CD4-positive, alpha-beta T cell treated with Interleukin-10 for 1 hour (primary cell): ENCODE results near the gene NPAS1.
"Not testable (repeated sequence)": the region's sequence is repeated elsewhere in the genome, so short reads cannot be mapped to it uniquely, and the experiment has no call there.

Experiments
- DNase-seq: peaks from one replicate; pipeline ENCODE4 v3.0.0-alpha.2; 2020

NPAS1 gene

DNA sequence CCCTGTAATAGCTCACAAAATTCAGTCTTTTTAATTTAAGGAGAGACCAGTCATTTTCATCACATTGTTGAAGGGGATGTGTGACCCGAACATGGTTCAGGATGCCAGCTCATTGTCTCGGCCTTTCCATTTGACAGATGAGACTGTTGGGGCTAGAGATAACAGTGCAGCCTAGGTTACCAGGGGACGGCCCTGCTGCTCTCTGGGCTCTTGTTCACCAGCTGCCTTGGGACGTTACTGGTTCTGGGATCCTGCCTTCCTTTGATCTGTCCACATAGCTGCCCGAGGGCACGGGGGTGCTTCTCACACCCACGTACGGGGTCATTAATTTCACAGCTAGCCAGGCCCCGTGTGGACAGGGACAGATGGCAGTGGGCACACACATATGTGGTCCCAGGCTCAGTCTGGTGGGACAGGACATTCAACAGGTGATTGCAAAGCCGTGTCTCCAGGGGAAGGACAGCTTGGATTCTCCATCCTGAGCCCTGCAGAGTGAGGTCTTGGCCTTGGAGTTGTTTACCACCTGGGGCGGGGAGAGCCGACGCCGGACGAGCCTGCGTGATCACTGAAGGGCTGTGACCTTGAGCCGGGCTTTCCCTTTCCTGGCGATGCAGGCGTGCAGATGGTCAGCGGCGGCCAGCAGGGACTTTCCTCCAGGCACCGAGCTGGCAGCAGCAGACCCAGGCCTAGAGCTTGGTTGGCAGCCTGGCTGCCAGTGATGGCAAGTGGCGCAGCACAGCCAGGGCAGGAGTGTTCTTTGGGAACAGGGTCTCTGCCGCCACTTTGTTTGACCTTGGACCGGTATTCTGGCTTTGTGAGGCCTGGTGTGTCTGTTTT, 26.7 kb upstream of the NPAS1 start:
- DNase-seq: no peak

DNA sequence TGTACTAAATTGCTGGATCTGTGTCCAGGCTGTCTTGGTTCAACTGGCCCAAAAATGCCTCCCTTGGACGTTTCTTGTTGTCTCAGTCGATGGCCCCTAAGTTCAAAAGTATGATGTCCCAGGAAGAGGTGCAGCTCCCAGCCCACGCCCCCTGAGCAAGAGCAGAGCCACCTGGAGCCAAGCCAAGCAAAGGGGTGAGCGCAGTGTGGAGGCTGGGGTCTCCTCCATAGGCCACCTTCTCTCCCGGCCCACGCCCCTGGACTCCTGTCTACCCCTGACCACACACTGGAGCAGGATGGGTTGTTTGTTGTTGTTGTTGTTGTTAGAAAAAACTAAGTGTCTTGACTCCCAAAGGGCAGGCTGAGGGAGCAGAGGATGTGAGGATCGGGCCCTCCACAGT, 26.0 kb upstream of the NPAS1 start:
- DNase-seq: no peak

DNA sequence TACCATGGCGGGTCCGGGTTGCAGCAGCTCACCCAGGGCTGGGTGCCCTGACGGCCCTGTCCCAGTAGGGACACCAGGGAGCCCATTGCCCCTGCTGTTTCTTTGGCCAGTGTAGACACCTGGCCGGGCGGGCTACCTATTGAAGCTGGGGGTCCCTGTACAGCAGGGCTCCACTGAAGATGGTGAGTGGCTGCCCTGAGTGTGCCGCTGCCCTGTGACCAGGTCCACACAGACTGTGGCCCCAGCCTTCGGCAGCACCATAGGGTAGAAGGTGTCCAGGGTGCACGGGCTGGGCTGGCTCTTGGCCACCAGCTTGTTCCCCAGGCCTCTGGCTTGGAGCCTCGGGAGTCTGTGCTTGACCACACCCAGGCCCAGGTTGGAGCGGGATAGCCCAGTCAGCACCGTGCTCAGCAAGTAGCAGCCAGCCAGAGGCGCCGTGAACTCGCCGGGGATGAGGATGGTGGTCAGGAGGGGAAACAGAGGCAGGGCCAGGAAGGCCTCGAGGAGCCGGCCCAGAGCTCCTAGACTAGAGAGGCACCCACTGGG, 25.4 kb upstream of the NPAS1 start:
- DNase-seq: no peak

DNA sequence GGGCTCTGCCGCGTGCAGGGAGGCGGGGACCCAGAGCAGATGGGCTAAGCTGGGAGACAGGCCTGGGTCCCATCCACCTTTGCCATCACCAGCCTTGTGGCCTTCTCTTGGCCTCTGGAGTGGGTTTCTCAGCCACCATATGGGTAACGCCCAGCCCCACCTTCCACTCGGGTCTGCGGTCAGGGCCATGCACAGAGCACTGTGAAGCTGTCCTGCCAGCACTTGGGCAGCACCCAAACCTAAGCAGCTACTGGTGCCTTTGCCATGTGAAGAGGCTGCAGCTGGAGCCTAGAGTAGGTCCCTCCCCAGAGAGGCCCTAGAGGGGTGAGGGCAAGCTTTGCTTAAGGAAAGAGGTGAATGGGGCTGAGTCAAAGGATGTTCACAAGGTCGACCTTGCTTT, 24.1 kb upstream of the NPAS1 start:
- DNase-seq: no peak

DNA sequence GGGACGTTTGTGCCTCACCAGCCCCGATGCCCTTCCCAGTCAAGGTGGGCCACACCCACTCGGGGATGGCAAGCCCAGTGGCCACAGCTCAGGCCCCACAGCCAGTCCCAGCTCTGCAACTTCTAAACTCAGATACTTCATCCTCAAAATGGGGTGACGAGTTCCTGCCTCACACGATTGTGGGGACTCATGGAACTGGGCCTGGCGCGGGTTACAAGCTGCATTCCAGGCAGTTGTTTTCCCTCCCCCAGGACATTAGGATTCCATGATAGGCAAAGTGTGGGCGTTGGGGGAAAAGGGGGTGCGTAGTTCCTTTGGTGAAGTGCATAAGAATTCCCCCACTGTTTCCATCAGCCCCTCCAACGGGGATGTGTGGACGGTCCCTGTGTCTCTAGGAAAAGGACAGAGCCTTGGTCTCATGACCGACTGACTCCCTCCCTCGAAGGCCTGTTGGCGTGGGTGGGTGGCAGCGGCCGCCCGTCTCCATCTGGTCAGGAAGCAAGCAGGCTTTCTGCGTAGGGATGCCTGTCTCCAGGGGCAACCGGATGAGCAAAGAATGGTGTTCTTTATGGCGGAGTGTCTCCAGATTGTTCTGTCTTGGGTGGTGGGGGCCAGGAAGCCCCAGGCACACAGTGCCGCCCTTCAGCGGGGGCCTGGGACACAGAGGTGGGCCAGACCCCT, 21.1 kb upstream of the NPAS1 start:
- DNase-seq: no peak

DNA sequence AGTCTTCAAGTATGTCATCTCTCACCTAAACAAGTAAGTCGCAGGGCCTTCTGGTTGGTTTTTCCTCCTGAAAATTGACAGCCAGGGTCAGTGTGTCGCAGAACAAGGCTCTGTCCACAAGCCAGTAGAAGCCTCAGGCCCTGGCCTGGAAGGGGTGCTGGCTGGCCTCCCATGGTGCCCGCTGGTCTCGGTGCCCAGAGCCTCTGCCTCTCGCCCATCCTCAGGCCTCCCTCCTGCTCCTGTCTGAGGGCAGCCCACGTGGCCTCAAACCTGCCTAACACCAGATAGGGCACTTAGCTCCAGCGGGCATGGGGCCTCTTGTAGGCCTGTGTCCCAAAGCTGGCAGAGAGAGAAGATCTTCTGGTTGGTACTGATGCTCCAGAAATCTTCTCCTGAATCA, 20.3 kb upstream of the NPAS1 start:
- no peak for DNase-seq

DNA sequence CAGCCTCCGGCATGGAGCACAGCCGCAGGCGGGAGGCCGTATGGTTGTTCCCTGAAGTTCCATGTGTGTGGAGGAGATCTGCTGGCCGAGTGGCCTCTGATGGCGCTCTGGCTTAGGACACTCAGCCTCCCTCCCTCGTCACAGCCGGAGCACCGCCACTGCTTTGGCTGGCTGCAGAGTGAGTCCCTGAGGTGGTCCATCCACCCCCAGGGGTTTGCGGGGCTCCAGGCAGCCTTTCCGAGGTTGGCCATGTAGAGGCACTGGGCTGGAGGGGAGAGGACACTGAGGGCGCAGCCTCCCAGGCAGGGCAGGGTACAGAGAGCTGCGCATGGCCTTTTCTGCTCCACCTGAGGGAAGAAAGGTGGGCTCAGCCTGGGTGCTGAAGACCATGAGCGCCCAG, 19.8 kb upstream of the NPAS1 start:
- no peak for DNase-seq

DNA sequence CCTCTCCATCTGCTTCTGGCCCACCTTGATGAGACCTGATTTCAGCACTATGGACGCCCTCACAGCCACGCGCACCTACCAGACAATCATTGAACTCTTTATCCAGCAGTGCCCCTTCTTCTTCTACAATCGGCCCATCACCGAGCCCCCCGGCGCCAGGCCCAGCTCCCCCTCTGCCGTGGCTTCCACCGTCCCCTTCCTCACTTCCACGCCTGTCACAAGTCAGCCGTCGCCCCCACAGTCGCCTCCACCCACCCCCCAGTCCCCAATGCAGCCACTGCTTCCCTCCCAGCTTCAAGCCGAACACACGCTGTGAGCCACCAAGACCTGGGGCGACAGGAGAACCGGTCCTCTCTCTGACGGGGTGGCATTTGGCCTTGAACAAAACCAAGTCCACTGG, 19.3 kb upstream of the NPAS1 start:
- DNase-seq: no peak

DNA sequence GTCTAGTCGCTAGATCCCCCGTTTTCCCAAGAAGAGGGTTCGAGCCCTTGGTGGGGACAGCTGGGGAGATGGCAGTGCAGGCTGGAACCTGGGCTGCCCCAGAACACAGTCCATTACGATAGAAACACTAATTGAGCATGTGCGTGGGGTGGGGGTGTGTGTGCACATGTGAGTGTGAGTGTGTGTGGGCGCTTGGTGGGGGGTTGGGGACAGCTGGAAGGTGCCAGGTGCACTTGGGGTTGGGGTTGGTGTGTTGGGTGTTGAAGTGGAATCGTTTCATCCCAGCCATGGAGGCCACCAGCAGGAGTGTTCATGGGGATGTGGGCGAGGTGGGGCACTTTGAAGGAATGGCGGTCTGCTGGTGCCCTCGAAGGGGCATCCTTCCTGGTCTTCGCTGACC, 18.1 kb upstream of the NPAS1 start:
- no peak for DNase-seq

DNA sequence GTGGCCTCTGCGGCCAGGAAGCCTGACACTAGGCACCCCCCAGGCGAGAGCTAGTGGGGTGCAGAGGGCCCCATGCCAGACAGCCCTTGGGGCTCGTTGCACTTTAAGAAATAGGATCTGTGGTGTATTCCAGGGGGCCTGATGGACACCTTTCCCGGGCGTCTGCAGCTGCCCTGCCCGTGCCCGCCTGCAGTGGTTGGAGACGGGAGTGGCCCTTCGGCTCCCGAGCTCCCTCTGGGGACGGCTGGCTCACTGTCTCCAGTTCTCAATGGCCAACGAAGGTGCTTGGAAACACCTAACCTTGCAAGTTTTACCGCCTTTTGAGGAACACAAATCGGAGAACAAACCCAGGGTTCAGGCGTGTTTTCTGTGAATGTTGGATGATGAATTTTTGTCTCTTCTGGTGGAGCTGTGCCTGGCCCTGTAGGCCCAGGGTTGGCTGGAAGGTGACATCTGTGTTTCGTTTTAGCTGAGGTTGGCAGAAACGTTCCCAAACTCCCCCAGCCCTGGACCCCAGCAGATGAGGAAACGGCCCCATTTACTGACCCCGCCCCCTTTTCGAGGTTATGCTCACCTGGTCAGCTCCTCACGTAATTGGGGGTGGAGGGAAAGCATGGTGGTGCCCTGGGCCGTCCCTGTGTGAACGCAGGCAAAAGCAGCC, 17.4 kb upstream of the NPAS1 start:
- no peak for DNase-seq

DNA sequence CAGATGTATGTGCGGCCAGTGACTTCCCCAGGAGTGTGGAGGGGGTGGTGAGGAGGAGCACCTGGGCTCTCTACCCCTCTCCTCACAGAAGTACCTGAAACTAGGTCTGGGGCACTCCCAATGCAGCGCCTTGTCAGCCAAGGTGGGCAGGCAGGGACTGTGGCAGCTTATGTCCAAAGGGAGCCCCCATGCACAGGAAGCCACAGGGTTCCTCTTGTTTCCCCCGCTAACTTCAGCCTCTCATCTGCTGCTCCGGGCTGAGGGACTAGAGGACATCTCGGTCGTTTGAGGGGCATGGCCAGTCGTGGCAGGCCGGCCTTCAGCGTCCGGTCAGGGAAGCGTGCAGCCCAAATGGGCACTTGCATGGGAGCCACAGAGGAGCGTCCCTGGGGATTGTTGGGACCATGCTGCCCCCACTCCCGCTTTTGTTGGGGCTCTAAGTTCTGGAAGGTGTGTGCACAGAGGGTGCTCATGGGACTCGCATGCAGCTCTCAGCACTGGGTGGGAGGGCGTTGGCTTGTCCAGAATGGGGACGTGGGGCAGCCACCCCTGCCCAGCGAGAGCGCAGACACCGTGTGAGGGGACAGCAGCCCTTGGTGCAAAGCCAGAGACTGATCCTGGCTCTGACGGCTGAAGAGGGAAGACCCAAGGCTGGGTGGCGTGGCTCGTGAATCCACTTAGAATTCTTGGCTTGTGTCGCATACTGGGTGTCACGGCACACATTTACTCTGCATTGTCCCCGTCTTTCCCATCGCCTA, 16.6 kb upstream of the NPAS1 start:
- DNase-seq: no peak

DNA sequence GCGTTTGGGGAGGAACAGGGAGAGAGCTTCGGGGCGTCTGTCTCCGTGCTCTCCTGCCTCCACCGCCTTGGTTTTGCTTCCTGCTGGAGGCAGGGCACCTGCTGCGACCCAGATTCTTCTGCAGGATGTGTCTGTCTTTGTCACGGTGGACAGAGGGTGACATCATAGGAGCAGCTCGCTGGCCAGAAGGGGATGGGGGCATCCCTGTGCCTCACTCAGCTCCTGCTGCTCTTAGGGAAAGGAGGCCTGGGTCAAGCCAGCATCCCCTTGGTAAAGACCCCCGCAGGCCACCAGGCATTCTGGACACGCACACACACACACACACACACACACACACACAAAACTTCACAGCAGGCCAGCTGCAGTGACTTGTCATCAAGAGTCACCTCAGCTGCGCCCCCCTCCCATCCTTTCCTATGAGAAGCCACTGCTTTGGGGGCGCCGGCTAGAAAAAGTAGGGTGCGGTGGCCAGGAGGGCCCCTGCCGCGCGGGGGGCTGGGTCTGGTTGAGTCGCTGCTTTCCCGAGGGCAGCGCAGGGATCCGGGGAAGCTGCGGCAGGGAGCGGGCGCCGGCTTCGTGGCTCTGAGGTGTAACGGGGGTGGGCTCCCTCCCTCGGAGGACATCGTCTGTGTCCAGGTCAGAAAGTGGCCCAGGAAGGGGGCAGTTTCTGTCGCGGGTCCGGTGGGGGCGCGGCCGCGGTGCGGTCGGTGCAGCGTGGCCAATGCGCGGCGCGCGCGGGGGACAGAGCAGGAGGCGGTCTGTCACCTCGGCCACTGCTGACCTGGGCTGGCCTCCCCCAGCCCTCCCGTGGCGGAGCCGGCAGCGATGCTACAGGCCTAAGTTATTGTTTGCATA, 15.8 kb upstream of the NPAS1 start:
- DNase-seq: no peak

DNA sequence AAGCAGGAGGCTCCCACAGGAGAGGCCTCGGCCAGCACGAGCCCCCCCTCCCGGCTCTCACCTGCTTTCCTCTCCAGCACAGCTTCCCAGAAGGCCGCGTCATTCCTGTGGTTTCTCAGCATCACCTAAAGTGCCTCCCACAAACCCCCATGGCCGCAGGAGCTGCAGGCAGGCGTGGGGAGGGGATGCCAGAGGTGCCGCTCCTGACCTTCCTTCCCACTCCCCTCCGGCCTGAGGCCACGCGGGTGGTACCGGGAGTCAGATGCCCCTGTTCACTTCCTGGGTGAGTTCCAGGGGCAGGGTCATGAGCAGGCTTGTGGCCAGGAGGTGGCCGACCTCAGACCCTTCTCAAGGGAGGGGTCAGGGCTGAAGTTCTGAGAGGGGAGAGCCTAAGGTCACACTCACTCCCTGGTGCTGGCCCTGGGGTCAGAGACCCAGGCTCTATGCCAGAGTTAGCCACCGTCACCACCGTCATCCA, 14.4 kb upstream of the NPAS1 start:
- DNase-seq: no peak

DNA sequence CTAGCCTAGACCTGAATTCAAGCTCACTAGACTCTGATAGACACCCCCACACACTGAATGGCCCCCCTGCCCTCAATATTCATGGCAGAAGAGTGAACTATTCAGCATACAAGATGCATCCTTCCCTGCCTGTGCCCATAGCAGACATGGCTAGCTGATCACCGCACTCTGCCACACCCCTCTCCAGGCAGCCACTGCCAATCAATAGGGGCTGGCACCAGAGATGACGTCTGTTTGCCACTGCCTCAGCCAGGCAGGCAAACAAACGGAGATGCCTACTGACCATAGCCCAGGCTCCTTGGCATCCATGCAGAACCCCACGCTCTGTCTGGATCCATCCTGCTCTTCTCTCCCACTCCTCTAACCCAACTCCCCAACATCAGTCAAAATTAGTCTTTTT, 13.8 kb upstream of the NPAS1 start:
- no peak for DNase-seq

DNA sequence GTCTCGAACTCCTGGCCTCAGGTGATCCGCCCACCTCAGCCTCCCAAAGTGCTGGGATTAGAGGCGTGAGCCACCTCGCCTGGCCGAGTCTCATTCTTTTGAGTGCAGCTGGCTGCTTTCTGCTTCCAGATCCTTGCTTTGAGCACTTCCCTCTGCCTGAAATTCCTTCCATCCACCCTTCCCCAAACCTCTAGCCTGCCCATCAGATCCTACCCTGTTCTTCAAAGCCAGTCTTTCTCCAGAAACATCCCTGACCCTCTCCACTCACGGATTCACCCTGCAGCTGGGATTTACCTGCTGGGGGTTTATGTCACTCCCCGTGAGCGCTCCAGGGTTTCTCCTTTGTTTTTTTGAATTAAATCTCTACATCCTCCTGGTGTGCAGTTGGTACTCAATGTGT, 13.1 kb upstream of the NPAS1 start:
- DNase-seq: no peak

DNA sequence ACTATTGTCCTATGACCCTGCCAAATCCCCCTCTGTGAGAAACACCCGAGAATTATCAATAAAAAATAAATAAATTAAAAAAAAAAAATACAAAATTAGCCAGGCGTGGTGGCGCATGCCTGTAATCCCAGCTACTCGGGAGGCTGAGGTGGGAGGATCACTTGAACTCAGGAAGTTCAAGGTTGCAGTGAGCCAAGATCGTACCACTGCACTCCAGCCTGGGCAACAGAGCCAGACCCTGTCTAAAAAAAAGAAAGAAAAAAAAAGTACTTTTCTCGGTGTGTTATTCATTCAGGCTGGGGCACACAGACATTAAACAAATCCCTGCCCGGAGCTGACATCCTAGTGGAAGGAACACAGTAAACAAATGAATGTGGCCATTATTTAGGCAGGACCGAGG, 9.1 kb upstream of the NPAS1 start:
- DNase-seq: not testable (repeated sequence)

DNA sequence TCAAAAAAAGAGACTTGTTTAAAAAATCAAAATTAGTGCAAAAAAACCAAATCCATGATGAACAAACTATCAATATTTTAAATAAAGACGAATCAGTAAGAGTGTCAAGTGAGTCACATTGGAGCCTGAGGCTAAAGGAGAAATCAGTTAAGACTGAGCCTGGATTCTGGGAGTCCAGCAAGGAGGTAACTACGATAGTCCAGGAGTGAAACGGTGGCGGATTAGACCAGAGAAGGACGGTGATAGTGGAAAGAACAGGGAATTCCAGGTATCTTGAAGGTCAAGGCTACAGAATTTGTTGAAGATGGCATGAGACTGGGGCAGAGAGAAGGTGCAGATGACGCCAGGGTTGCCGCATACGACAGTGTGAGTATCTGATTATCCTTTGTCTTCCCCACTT, 7.0 kb upstream of the NPAS1 start:
- no peak for DNase-seq

DNA sequence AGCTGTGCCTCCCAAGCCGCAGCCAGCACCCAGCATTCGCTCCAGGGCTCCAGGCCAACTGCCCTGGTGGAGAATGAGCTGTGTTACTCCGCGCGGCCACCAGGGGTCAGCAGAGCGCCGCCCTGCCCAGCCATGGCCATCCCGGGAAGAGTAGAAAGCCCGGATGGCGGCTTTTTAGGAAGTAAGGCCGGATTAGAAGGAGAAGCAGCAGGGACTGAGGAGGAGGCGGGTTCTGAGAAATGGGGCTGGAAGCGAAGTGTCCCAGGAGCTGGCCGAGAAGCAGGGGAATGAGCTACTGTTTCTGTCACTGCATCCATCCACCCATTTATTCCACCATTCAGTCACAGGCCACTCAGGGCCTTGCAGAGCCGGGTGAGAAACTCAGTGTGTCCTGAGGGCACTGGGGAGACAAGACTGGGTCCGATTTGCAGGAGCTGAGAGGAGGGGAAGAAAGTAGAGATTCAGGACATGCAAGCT, 6.6 kb upstream of the NPAS1 start:
- DNase-seq: peak; percentile 66

DNA sequence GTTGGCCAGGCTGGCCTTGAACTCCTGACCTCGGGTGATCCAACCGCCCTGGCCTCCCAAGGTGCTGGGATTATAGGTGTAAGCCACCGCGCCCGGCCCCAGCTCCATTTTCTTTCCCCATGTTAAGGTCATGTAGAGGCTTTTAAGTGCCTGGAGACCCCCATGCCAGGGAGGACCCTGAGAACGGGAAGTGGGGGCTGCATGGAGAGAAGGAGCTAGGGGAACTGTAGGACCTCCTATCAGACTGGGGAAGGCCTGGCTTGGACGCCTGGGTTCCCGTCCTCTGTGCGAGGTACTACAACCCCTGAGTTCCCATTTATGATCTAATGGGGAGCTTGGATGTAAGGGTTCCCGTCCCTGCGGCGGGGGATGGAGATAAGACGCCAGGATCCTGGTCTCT, 714 bp upstream of the NPAS1 start:
- no peak for DNase-seq

DNA sequence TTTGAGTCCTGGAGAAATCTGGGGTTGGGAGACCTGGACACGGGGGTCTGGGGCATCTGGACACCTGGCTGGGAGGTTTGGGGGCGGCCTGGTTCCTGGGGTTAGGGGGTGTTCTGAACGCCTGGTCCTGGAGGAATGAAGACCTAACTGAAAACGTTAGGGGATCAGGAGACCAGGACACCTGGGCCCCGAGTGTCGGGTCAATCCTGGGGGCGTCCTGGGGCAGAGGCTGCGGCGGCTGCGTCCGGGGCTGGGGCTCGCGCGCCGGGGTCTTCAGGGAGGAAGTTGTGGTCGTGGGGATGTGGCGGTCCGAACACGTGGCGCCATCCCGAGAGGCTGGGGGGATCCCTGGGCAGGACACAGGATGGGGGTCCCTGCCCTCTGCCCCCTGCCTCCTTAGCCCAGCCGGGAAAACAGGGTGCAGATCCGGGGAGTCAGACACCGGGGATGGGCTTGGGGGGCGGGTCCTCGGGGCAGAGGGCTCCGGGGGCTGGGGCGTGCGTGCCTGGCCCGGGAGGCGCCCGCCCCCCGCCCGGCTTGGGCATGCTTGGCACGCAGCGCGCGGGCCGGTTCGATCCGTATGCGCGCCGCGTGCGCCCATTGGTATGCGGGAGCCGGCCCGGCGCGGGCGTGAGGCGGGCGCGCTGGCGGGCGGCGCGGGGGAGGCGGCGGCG, 632 bp downstream of the NPAS1 start:
- no peak for DNase-seq

DNA sequence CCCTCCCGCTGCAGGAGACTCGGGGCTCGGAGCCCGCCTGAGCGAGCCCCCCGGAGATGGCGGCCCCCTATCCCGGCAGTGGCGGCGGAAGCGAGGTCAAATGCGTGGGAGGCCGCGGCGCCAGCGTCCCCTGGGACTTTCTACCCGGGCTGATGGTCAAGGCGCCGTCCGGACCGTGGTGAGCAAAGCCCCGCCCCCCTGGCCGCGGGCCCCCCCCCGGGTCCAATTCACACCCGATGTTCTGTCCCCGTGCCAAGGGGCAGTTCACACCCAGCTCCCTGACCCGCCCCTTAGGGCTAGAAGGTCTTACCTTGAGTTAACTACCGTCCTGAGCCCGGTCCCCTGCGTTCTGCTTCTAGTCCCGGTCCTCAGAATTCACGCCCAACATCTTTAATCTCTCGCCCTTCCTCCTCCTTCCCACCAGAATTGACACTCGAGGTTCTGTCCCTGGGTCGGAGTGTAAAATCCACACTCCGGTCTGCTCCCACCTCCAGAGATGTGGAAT, 1.4 kb downstream of the NPAS1 start:
- no peak for DNase-seq
